Gastroesophageal sphincter (tissue), 4 donors: ENCODE measurements around the gene WFDC2. TPM values are rescaled to one million over a fixed set of nuclear protein-coding genes. Genes with fewer than 3 reads are reported as not detected.

Experiments used
- ATAC-seq: fragments of 150-250 bp; one replicate; pipeline ENCODE4 v1.9.1; 2016; ENCODE audit warnings: mild to moderate bottlenecking, moderate library complexity
- H3K27ac ChIP-seq, 4 donors: fragments of 200-600 bp; sonication (generic) in 3 of 4; 1 replicate in 3 of 4; 2 replicates in 1 of 4; pipeline ENCODE4 v1.5.1; 2016 to 2019
- H3K27me3 ChIP-seq: fragments of 200-600 bp; sonication (generic); one replicate; pipeline ENCODE4 v1.5.1; 2019
- H3K36me3 ChIP-seq, 2 donors: fragments of 200-600 bp; sonication (generic); one replicate each; pipeline ENCODE4 v1.5.1; 2019; ENCODE audit warnings: control low read depth in 1 of 2
- H3K4me1 ChIP-seq, 3 donors: fragments of 200-600 bp; sonication (generic); 1 replicate in 2 of 3; 2 replicates in 1 of 3; pipeline ENCODE4 v1.5.1; 2016 to 2019; ENCODE audit warnings: control low read depth in 2 of 3
- H3K4me3 ChIP-seq, 2 donors: fragments of 200-600 bp; sonication (generic); one replicate each; pipeline ENCODE4 v1.5.1; 2019; ENCODE audit warnings: mild to moderate bottlenecking in 1 of 2, moderate library complexity in 1 of 2
- H3K9me3 ChIP-seq, 3 donors: fragments of 200-600 bp; sonication (generic); one replicate each; pipeline ENCODE4 v1.5.1; 2017 to 2019; ENCODE audit warnings: control low read depth in 2 of 3
- CTCF ChIP-seq, 4 experiments: fragments of 200-600 bp in 2 of 4; fragments of 450-650 bp in 2 of 4; sonication (generic) in 1 of 4; IDR thresholded peaks; one replicate each; pipeline ENCODE4 v1.5.1; 2017 to 2019; ENCODE audit warnings: antibody characterized with exemption in 4 of 4, mild to moderate bottlenecking in 2 of 4, moderate library complexity in 2 of 4
- EP300 ChIP-seq: sonication (generic); formaldehyde crosslinking; IDR thresholded peaks from one replicate; pipeline ENCODE4 v1.6.1; 2017; ENCODE audit warnings: antibody characterized with exemption, mild to moderate bottlenecking
- POLR2A ChIP-seq, 2 donors: fragments of 450-650 bp; IDR thresholded peaks; one replicate each; pipeline ENCODE4 v1.6.1; 2017; ENCODE audit warnings: antibody characterized with exemption in 2 of 2, mild to moderate bottlenecking in 2 of 2, moderate library complexity in 1 of 2
- POLR2AphosphoS5 ChIP-seq: sonication (generic); formaldehyde crosslinking; IDR thresholded peaks from one replicate; pipeline ENCODE4 v1.6.1; 2017; ENCODE audit warnings: antibody characterized with exemption
- WGBS, 2 donors: methylation state at CpG; one replicate each; pipeline ENCODE4 v1.1.5; 2018; ENCODE audit warnings: low coverage in 1 of 2; 5-methylcytosine and 5-hydroxymethylcytosine counted together
- total RNA-seq, 4 donors: library from RNA; depleted of rRNA; stranded (reverse); fragments of >200 nt; gene quantifications; one replicate each; pipeline ENCODE4 v1.1.0, GENCODE V29; 2016

WFDC2 gene
- total RNA-seq, 4 donors from 2014 or later: 7.0 to 21.9 (median 9.3) TPM; not detected in 1

GRCh38 chr20:45503403-45503802 is 33.9 kb downstream of the WFDC2 start:
- no peak overlapping the region for H3K27ac ChIP-seq
- 42 to 53% methylated on average over 2 of the region's 2 CpGs for WGBS, 2 donors
- ATAC-seq: no peak

GRCh38 chr20:45506398-45506797 is 36.8 kb downstream of the WFDC2 start:
- ATAC-seq: no peak
- no peak for TF ChIP-seq POLR2A (IDR thresholded peaks at IDR 0.05)
- no peak for TF ChIP-seq EP300
- TF ChIP-seq CTCF (IDR thresholded peaks at IDR 0.05): no peak
- 80 to 100% methylated on average over 1 to 2 of the region's 2 CpGs for WGBS, 2 donors
- no peaks in the 10 kb centered on the region for H3K9me3 ChIP-seq
- no peaks in the 10 kb centered on the region for H3K4me1 ChIP-seq
- no peak overlapping the region for H3K4me3 ChIP-seq
- no peaks in the 10 kb centered on the region for H3K36me3 ChIP-seq
- no peak overlapping the region for H3K27ac ChIP-seq
- H3K27me3 ChIP-seq: peaks cover 21% of the 10 kb centered on the region

More at GRCh38 chr20:45503403-45503802, 33.9 kb downstream of the WFDC2 start:
- TF ChIP-seq EP300 (no peak), CTCF (IDR thresholded peaks at IDR 0.05) (no peak)
- Histone ChIP-seq H3K9me3 (no peaks in the 10 kb centered on the region), H3K4me3 (no peak overlapping the region), H3K36me3 (no peaks in the 10 kb centered on the region), H3K4me1 (no peaks in the 10 kb centered on the region), H3K27me3 (peaks cover 39% of the 10 kb centered on the region)

- 63 to 85% methylated on average over 5 of the region's 5 CpGs for WGBS, 2 donors
- Histone ChIP-seq H3K36me3 (no peaks in the 10 kb centered on the region), H3K27ac (no peak overlapping the region), H3K9me3 (no peaks in the 10 kb centered on the region), H3K27me3 (peaks cover 21% of the 10 kb centered on the region), H3K4me1 (no peaks in the 10 kb centered on the region), H3K4me3 (no peak overlapping the region)
- no peak for ATAC-seq
- TF ChIP-seq POLR2A (IDR thresholded peaks at IDR 0.05): no peak
- no peak for TF ChIP-seq EP300
- TF ChIP-seq POLR2AphosphoS5: no peak
- no peak for TF ChIP-seq CTCF (IDR thresholded peaks at IDR 0.05)
These were observed 37.7 kb downstream of the WFDC2 start for GRCh38 chr20:45507011-45507820.

GRCh38 chr20:45508068-45508886 is 38.7 kb downstream of the WFDC2 start:
- Histone ChIP-seq H3K9me3 (no peaks in the 10 kb centered on the region), H3K27ac (no peak overlapping the region), H3K4me1 (no peaks in the 10 kb centered on the region), H3K36me3 (no peaks in the 10 kb centered on the region), H3K27me3 (peaks cover 17% of the 10 kb centered on the region), H3K4me3 (no peak overlapping the region)
- TF ChIP-seq POLR2AphosphoS5 (no peak), EP300 (no peak), POLR2A (IDR thresholded peaks at IDR 0.05) (no peak), CTCF (IDR thresholded peaks at IDR 0.05) (no peak)
- WGBS, 2 donors: 60 to 67% methylated on average over 1 to 4 of the region's 7 CpGs
- ATAC-seq: no peak
